Measurements from ENCODE around the gene PLXNA4.

Gene PLXNA4

GRCh38 chr7:132561763-132562162 lies 14.5 kb downstream of the PLXNA4 start:
- DNase-seq (ENCODE audit: low read depth), result no peak

GRCh38 chr7:132560825-132561529 lies 15.3 kb downstream of the PLXNA4 start:
- no peak for DNase-seq (ENCODE audit: low read depth)

DNA sequence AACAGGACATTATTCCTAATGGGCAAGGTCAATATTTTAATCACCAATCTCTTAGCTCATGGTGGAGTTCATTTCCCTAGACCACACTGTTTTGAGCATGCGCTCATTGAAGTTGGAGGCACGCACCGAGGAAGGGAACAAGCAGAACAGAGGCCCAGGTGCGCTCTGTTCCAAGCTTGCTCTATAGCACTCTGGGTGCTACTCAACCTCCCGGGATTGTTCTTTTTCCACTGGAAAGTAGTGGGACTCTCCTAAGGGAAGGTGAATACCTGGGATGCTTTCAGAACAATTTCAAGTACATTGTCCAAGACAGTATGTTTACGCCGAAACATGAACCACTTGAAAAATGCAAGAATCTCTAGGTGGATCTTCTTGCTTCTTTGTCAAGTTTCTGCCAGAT lies 16.2 kb downstream of the PLXNA4 start:
- DNase-seq (ENCODE audit: low read depth), result no peak

DNA sequence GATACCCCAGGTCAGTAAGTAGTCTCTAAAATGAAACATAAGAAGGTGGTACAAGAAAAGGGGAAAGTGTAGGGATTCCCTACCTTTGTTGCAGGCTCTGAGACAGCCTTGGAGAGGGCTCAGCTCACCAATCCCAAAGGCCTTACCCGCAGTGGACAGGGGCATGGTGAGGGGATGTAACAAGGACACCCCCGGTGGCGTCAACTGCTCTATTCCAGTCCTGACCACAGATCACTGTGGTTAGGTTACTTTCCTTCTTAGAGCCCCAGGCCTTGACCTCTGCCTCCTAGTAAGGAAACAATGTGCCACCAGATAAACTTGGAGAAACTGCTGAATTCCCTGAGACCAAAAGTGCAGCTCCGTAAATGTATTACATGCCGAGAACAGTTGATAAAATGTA lies 17.5 kb downstream of the PLXNA4 start:
- DNase-seq (ENCODE audit: low read depth), result no peak

DNA sequence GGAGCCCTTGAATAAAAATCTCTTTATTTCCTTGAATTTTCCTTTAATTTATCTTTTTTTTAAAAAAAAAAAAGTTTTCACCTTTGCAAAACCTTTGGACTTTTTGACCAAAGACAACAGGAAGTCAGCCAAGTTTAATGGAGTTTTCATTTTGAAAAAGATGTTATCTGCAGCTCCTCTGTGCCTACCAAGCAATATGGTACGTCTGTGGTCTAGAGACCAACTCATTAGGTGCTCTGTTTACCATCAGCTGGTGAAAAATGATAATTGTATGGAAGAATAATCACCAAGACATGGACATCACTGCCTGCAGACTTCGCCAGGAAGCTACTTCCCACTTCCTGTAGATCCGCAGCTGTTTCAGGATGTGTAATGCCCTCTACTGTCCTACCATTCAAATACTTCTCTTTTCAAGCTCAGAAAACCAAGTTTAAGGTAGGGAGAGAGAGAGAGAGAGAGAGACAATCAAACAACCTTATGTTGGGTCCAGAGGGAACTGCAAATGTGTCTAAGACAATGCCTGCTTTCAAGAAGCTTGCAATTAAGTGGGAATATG lies 18.7 kb downstream of the PLXNA4 start:
- no peak for DNase-seq (ENCODE audit: low read depth)

GRCh38 chr7:132554446-132554845 lies 21.8 kb downstream of the PLXNA4 start:
- DNase-seq (ENCODE audit: low read depth), result no peak

DNA sequence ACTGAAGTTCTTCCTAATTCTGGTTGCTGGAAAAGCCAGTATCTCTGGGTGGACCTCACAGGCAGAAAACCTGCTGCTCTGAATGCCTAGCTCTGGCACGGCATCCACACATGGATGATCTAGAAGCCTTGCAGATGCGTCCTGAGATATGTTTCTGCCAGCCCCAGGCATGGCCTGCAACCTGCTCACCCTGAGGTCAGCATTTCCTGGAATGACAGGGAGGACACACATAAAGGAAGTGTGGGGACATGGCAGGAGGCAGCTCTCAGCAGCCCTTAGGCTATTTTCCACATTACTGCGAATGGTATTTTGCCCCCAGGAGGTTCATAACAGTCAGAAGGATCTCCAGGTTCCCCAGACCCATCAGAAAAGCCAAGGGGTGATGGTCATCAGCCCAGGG lies 23.2 kb downstream of the PLXNA4 start:
- DNase-seq (ENCODE audit: low read depth), result no peak

GRCh38 chr7:132551886-132552285 lies 24.4 kb downstream of the PLXNA4 start:
- DNase-seq (ENCODE audit: low read depth), result no peak

DNA sequence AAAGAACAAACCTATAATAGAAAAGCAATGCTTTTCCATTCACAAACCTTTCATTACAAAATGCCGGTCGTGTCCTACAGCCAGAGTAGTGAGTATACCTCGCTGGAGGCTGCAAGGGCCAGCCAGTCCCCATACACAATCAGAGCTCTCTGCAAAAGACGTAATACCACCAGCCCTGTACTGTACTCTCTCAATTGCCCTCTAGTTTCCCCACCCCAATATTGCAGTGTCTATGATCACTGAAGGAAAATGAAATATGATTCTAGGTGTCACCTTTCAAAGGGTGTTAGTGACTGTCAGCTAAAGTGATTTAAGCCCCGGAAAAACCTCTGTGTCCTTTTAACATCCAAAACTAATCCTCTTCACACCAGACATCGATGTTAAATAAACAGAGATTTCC lies 24.8 kb downstream of the PLXNA4 start:
- DNase-seq (ENCODE audit: low read depth), result no peak

DNA sequence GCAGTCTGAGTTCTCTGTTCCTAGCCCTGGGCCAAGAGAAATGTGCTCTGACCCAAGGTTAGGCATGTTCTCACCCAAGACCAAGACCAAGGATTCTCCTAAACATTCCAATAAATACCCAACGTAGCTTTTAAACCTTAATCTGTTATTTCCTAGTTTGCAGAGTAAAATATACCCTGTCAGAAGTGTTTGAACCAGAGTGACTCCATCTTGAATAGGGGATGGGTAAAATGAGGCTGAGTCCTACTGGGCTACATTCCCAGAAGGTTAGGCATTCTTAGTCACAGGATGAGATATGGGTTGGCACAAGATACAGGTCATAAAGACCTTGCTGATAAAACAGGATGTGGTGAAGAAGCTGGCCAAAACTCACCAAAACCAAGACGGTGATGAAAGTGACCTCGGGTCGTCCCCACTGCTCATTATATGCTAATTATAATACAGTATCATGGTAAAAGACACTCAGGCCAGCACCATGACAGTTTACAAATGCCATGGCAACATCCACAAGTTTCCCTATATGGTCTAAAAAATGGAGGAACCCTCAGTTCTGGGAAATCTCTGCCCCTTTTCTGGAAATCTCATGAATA lies 27.7 kb downstream of the PLXNA4 start:
- DNase-seq (ENCODE audit: low read depth), result peak; percentile 42

GRCh38 chr7:132547821-132548220 lies 28.4 kb downstream of the PLXNA4 start:
- DNase-seq (ENCODE audit: low read depth), result no peak

- no peak for DNase-seq (ENCODE audit: low read depth)
These were observed 29.7 kb downstream of the PLXNA4 start for GRCh38 chr7:132546366-132547127.

DNA sequence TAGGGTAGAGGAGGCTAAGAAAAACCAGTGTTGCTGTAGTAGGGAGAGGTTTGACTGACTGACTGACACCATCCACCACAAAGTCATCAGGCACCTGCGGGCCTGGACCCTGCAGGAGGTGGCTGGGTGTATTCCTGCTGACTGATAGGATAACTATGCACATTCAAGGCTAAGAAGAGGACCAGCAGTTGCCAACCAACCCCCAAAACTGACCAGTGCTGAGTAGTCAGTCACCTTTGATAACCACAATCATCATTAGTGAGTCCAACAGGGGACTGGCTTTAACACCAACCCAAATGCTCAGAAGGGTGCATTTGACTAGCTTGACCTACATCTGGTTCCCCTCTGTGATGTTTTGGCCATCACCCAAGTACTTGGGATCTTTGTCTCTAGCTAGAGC lies 30.5 kb downstream of the PLXNA4 start:
- DNase-seq (ENCODE audit: low read depth), result no peak

GRCh38 chr7:132544999-132545398 lies 31.3 kb downstream of the PLXNA4 start:
- no peak for DNase-seq (ENCODE audit: low read depth)

GRCh38 chr7:132544025-132544424 lies 32.2 kb downstream of the PLXNA4 start:
- no peak for DNase-seq (ENCODE audit: low read depth)

- DNase-seq (ENCODE audit: low read depth), result no peak
These were observed 33.4 kb downstream of the PLXNA4 start for GRCh38 chr7:132542895-132543294.

- DNase-seq (ENCODE audit: low read depth), result no peak
These were observed 34.6 kb downstream of the PLXNA4 start for GRCh38 chr7:132541656-132542055.

GRCh38 chr7:132537456-132538145 lies 38.7 kb downstream of the PLXNA4 start:
- DNase-seq (ENCODE audit: low read depth), result no peak

DNA sequence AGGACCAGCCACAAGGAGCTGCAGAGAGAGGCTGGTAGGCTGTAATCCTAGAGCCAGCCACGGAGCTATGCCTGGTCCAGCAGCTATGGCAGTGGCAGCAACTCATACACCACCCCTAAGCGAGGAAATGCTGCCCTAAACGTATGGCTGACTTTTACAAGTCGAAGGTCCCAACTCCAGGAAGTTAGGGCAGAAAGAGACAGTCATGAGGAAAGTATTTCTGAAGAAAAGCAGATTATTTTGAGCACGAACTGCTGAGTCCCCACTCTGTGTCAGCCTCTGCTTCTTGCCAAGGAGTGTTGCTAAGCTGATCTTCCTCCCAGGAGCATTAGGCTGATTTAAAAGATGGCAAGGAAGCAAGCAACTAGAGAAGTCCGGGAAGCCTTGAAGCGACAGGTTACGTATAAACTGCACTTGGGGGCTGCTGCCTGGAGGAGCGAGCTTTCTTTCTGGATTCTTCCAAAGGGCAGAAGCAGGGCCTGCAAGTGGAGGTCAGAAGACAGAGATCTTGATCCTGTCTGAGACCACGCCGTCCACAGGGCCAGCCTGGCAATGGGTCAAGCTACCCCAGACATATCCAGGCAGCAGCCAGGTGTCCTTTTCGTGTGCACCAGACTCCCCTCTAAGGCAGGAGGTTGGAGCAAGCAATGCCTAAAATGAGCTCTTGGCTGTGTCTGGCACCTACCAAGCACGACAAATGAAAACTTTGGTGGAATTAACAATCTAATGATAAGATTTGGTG lies 39.4 kb downstream of the PLXNA4 start:
- DNase-seq (ENCODE audit: low read depth), result no peak

- DNase-seq (ENCODE audit: low read depth), result no peak
These were observed 42.4 kb downstream of the PLXNA4 start for GRCh38 chr7:132533916-132534315.

- DNase-seq (ENCODE audit: low read depth), result no peak
These were observed 44.0 kb downstream of the PLXNA4 start for GRCh38 chr7:132532281-132532680.

DNA sequence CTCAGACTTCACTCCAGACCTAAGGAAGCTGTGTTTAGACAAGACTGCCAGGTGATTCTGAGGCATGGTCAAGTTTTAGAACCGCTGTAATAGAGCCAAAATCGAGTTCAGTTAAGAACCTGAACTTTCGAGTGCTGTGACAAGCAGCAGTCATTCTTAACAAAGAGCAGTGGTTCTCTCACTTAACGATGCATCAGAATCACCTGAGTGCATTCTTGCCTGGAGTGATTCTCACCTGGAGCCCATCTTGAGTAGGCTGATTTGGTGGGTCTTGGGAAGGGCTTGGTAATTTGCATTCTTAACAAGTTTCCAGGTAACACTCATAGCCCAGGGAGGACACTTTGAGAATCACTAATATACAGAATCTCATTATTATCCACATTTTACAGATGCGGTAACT lies 44.7 kb downstream of the PLXNA4 start:
- no peak for DNase-seq (ENCODE audit: low read depth)
